Raji (cell line): ENCODE measurements around the gene NUDT15.

Experiments
- POLR2A ChIP-seq: IDR thresholded peaks from 2 replicates; pipeline ENCODE4 v1.6.1; 2011; ENCODE audit warnings: low read depth, low read length, control low read depth; ENCODE audit not compliant: insufficient read depth

NUDT15 gene

DNA sequence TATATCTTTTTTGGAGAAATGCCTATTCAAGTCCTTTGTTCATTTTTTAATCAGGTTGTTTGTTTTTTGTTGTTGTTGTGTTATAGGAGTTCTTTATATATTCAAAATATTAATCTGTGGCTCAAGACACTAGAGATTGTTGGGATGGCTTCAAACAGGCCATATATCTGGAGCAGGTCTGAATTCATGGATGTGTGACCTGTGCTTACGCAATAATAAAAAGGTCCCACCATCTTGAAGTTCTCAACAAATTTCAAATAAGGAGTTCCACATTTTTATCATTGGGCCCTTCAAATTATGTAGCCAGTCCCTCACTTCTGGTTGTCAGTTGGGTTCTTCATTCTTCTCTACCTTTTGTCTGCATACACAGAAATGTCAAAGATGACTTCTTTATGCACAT is 17.7 kb upstream of the NUDT15 start:
- no peak for TF ChIP-seq POLR2A

DNA sequence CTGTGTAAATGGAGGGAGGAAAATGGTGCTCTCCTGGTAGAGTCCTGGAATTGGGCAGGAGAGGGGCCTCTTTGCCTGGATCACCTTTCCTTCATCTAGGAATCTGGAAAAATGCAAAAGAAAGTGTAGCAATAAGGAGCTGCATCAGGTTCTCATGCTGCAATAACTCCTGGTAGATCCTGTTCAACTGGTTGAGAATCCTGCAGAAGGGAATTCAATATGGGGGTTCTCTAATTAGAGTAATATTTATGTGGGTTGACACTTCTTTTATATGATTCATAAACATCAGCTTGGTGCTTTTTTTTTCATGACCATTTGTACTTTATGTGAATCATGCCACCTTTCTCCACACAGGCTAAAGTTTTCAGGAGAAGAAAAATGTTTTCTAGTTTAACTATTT is 9.5 kb upstream of the NUDT15 start:
- TF ChIP-seq POLR2A, result no peak

DNA sequence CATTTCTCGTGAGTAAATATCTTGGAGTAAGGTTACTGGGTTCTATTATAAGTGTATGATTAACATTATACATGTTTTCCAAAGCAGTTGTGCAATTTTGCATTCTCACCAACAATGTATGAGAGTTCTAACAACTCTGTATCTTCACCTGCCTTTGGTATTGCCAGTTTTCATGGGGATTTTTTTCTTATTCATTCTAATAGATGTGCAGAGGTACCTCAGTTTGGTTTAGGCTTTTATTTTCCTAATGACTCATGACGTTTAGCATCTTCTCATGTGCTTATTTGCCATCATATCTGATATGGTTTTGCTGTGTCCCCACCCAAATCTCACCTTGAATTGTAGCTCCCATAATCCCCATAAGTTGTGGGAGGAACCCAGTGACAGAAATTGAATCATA is 7.7 kb upstream of the NUDT15 start:
- TF ChIP-seq POLR2A, result no peak

DNA sequence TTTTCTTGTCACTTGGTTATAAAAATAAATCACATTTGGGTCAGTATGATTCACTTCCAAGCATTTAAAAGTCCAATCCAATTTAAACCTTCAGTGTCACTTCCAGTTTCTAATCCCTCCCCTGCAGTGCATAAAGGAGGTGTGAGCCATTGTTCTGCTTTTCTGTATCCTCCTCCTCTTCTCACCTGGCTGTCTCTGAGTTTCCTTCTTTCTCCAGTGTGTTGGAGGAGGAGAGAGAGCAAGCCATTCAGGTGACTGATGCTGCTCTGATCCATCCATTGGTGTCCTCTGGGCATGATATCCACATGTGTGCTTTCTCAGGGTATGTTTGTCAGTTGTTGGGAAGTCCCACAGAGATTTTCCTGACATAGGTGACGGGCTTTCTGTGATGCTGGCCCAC is 1.2 kb downstream of the NUDT15 start:
- TF ChIP-seq POLR2A, result no peak

DNA sequence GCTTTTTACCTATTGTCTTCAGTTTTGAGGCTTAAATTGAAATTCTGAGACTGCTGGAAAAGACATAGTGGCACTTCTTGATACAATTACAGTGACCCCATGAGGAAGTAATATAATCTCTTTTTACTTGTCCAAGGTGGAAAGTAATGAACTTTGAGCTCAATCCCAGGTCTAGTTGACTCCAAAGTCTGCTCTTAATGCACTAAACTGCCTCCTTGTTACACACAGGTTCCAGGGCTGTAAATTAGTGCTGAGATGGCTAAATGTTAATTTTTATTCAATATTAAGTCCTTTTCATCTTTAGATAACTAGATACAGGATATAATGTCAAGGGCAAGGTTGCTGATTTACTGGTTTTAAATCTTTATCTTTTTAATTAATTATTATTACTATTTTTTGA is 2.5 kb downstream of the NUDT15 start:
- TF ChIP-seq POLR2A, result no peak

DNA sequence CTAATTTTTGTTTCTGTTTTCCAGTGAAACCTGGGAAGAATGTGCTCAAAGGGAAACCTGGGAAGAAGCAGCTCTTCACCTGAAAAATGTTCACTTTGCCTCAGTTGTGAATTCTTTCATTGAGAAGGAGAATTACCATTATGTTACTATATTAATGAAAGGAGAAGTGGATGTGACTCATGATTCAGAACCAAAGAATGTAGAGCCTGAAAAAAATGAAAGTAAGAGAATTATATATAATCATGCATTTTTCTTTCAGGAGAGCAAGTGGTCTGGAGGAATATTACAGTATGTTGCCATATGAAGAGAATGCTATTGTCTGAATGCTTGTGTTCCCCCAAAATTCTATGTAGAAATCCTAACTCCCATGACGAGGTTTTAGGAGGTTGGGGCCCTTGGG is 3.4 kb downstream of the NUDT15 start:
- TF ChIP-seq POLR2A, result no peak

DNA sequence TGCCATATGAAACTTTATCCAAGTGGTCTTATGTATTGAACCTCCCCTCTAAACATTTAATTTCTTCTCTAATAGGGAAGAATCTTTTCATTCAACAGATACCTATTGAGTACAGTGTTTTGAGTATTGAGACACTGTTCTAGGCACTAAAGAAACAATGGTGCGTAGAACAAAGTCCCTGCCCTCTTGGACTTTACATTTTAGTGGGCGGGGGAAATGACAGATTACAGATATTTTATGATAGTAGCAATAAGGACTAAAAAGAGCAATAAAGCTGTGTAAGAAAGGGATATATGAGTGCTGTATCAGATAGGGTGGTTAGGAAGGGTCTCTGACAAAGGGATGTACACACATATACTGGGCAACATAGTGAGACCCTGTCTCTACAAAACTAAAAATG is 5.4 kb downstream of the NUDT15 start:
- no peak for TF ChIP-seq POLR2A

DNA sequence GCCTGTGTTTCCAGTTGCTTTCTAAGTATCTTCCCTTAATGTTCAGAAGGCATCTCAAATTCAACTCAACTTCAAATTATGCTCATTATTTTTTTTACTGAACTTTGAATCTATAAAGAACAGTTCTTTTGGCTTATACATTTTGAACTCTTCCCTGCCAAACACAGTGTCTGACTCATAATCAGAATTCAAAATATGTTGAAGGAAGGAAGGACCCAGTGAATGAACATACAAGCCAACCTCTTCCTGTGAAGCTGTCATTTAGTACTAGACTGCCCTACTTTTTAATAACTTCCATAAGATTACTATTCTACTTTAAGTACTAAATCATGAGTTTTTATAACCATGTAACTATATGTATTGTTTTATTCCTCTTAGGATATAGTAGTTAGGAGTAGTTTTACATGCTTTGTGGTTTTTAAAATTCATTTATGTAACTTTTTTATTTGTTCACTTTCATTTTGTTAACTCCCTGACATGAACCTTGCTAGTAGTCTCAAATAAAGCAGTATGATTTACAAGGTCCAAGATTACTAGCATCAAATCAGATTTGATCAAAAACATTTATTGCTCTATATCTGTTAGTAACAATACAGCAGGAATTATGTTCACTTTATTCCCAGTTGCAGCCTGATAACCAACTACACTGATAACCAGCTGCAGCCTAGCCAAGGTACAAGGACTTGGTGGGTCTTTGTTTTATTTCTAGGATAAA is 6.4 kb downstream of the NUDT15 start:
- no peak for TF ChIP-seq POLR2A

DNA sequence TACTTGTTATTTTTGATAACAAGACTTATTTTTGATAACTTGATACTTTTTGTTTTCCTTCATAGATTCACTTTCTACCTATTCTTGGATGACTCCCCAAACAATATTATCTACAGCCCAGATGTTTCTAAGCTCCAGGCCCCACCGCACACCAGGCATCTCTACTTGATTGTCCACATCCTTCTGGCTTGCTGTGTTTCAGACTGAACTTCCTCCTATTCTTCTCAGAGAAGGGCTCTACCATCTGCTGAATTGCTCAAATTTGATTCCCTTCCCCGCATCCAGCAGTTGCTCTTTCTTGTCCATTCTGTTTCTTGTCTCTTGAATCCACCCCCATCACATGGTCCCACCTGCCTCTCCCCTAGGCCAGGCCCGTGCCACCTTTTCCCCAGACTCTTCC is 13.0 kb downstream of the NUDT15 start:
- TF ChIP-seq POLR2A, result no peak

DNA sequence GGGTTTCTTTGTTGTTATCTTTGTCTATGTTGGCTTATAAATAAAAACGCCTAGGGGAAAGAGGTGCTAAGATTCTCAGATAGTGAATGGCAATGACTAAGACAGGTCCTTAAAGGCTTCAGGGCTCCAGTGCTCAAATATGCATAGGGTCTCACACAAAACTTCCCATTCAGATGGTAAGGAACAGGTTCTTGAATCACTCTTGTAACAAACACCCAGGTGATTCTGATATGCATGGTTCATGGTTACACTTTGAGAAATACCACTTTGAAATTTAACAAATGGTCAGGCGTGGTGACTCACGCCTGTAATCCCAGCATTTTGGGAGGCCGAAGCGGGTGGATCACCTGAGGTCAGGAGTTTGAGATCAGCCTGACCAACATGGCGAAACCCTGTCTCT is 17.1 kb downstream of the NUDT15 start:
- no peak for TF ChIP-seq POLR2A

DNA sequence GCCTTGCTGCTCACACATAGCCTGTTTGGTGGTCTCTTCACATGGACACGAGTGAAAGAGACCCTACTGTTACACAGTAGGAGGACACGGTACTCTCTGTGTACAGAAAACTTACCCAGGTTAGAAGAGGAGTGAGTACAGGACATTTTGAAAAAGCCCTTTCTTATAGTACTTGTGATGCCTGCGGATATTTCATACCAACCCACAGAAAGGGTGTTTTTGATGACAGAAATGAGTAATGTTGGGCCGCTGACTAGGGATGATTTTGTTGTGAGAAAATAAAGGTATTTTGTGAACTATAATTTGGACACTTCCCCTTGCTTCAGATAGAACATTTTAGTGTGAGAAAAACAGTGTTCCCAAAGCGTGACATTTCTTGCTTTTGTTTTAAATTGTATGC is 18.2 kb downstream of the NUDT15 start:
- no peak for TF ChIP-seq POLR2A

DNA sequence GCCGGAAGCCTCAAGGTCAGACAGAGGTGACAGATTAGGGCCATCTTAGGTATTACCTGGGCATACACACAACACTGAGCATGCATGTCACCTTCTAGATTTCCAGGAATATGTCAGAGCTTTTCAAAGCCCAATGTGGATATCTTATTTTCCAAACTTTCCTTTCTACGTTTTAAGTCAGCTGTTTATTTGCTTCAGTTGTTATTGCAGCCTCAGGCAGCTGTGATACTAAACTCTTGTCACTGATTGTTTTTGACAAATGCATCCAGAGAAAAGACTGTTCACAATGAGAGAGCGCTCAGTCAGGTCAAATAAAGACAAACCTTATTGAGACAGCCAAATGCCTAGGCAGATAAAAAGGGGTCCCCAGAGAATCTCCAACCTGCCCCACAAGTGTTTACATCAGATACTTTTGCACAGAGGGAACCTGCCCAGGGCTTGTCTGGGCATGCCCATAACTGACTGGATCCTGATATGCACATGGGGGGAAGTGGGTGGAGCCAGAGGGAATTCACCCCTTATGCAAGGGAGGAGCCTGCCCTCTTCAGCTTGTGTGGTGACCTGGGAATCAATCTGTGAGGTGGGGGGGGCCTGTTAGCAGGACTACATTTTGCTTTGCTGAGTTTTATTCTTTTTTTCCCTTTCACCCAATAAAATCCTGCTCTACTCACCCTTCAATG is 28.9 kb downstream of the NUDT15 start:
- TF ChIP-seq POLR2A, result no peak

DNA sequence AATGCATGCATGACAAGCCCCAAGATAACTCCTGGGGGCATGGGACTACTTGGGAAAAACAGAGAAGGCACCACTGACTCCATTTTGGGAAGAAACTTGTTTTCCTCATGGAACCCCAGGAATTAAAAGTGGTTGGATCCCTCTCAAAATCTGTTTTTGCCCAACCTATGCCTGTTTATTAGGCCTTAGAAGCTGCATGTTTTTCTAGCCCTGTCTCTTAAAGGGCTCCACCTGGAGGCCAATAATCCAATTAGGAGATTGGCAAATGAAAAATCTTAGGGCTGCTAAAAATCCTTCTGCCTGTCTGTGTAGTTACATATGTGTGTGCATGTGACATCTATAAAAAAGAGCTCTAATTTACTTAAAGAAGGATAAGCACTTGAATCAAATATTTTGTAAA is 30.5 kb downstream of the NUDT15 start:
- no peak for TF ChIP-seq POLR2A

DNA sequence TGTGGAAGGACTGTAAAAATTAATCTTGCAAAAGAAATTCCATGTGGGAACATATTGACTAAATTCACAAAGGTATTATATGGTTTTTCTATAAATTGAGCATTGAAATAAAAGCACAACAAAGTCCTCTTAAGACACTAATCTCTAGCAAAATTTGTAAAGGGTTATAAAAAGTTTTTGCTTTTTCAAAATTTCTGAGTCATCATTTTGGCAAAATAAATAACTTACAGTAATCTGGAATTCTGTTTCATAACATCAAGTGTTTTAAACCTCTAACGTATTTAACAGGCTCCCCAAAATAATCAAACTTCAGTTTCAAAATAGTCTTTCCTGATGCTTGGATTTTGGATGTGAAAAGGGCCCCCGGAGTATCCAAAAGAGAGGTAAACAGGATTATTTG is 31.4 kb downstream of the NUDT15 start:
- TF ChIP-seq POLR2A, result no peak

DNA sequence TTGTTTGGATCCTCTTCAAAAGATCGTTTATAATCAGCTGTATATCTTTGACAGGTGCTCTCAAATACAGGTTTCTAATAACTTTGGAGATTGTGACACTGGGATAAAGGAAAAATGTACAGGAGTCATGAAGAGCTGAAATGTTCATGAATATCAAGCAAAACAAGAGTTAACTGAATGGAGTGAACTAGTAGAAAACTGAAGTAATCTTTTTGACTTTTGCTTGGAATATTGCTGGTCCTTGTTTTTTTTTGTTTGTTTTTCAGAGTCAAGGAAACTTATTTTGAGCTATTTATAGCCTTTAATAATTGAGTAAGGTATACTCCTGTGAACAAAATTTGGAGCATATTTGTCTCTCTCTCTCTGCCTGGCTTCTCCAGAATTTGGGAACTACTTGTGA is 32.0 kb downstream of the NUDT15 start:
- no peak for TF ChIP-seq POLR2A

DNA sequence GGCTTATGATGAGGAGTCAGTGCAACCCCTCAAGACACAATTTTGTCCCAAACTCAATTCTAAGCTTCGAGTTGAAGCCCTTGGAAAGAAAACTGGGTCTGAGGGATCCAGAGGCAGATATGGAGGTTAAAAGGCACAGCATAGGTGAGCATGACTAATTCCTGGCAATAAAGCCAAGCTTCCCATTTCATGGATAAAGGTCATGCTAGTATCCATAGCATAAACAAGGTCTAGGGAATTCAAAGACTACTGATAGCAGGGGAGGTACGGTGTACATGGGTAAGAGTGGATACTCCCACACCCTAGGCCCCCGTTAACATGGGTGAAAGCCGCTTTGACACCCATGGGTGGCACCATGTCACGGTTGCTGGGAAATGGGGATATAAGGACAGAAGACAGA is 33.4 kb downstream of the NUDT15 start:
- no peak for TF ChIP-seq POLR2A

DNA sequence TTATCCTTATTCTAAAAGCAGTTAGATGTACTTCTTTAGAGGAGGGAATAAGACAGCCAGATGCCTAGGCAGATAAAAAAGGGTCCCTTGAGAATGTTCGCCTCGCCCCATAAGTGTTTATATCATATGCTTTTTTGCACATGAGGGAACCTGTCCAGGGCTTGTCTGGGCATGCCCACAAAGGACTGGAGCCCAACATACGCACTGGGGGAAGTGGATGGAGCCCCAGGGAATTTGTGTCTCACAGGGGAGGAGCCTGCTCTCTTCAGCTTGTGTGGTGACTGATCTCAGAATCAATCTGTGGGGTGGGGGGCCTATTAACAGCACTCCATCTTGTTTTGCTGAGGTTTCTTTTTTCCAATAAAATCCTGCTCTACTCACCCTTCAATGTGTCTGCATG is 34.8 kb downstream of the NUDT15 start:
- no peak for TF ChIP-seq POLR2A

DNA sequence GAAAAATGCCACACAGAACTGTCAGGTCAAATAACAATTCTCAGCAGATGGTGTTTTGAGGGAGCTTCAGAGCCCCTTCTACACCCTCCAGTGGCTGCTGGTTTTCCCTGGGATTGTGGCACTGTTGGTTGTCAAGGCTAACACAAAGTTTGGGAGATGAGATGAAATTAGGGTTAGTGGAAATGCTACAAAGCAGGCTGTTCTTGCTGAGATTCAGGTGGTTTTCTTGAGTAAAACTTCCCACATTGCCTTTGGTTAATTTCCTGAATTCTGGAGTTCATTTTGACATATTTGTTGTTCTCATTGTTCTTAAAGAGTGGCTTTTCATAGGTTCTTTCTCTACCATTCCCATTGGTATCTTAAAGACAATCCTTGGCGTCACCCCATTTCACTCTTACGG is 35.3 kb downstream of the NUDT15 start:
- no peak for TF ChIP-seq POLR2A

DNA sequence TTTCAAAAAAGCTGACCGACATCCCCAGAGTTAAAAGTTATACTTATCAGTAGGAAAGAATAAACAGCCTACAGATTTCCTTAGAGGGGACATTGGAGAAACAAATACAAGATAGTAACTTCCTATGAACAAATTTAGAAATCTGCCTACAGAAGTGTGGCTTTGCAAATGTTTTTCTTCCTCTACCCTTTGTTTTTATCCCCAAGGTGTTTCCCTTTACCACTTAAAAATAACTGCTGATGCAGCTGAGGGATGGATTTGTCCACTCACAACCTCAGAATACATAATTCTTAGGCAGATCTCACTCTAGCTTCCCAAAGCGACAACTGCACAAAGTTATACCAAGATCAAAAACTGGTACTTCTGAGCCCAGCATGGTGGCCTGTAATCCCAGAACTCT is 36.5 kb downstream of the NUDT15 start:
- no peak for TF ChIP-seq POLR2A
